Measurements from ENCODE around the gene TMEM131L.

The TMEM131L gene

DNA sequence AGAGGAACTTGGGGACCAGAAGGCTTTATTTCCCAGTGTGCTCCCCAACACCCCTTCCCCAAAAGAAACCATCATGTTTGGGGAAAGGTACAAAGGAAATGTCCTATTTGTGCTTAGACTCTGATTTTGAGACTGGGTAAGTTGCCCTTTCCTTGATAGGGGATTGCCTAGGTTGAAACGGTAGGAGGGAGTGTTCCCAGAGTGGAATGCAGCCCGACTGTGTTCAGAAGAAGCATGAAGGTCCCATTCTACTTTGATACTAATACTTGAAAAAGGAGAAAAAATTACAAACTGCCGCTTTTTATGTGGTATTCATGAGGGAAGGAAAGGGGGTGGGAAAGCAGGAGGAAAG, 32.4 kb upstream of the TMEM131L start:
- H3K4me3 ChIP-seq (ENCODE audit: low read depth, low read length): no peak overlapping the region

DNA sequence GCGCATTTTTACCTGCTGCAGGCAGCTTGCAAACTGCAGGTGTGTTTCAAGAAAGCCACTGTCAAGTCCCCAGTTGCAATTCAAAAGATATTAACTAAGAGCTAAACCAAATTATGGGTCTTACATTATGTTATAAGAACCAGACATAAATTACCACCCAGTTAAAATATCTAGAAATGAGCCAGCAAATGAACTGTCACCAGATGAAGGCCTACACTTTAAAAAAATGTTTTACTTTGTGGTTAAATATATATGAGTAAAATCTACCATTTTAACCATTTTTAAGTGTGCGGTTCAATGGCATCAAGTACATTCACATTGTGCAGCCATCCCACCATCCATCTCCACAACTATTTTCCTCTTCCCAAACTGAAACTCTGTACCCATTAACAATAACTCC, 32.0 kb upstream of the TMEM131L start:
- TF ChIP-seq, protein P1, sequence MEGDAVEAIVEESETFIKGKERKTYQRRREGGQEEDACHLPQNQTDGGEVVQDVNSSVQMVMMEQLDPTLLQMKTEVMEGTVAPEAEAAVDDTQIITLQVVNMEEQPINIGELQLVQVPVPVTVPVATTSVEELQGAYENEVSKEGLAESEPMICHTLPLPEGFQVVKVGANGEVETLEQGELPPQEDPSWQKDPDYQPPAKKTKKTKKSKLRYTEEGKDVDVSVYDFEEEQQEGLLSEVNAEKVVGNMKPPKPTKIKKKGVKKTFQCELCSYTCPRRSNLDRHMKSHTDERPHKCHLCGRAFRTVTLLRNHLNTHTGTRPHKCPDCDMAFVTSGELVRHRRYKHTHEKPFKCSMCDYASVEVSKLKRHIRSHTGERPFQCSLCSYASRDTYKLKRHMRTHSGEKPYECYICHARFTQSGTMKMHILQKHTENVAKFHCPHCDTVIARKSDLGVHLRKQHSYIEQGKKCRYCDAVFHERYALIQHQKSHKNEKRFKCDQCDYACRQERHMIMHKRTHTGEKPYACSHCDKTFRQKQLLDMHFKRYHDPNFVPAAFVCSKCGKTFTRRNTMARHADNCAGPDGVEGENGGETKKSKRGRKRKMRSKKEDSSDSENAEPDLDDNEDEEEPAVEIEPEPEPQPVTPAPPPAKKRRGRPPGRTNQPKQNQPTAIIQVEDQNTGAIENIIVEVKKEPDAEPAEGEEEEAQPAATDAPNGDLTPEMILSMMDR (IDR thresholded peaks at IDR 0.05; ENCODE audit: low read depth, low read length): no peak
- H3K4me3 ChIP-seq (ENCODE audit: low read depth, low read length): no peak overlapping the region

More for the DNA sequence above, 32.4 kb upstream of the TMEM131L start:
- TF ChIP-seq, protein P1 (IDR thresholded peaks at IDR 0.05; ENCODE audit: low read depth, low read length): no peak

DNA sequence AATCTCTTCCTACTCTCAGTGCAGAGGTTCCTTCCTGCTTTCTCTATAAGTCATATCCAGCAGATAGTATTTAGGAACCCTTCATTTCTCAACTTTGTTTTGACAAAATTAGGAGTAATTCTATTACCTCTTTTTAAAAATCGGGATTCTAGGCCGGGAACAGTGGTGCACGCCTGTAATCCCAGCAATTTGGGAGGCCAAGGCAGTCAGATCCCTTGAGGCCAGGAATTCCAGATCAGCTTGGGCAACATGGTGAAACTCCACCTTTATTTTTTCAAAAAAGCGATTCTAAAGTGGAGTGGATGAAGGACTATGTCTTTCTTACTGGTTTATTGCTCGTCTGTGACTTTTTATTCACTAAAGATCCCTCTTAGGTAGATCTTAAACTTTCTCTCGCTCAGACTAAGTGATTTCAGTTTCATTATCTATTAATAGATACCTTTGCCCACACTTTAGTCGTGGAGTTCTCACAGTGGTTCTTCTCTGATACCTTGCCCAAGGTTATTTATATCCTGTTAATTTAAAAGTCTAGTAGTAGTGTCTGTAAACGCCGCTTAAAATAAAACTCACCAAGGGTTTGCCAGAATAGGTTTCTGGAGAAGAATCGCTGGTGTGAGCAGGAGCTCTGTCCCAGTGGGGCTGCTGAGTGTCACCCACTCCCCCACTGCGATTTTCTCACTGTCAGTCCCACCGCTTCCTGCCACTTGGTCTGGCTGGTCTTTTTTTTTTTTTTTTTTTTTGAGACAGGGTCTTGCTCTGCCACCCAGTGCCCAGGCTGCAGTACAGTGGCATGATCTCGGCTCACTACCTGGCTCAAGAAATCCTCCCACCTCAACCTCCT, 27.0 kb upstream of the TMEM131L start:
- H3K4me3 ChIP-seq (ENCODE audit: low read depth, low read length): no peak overlapping the region
- TF ChIP-seq, protein P1 (IDR thresholded peaks at IDR 0.05; ENCODE audit: low read depth, low read length): no peak

DNA sequence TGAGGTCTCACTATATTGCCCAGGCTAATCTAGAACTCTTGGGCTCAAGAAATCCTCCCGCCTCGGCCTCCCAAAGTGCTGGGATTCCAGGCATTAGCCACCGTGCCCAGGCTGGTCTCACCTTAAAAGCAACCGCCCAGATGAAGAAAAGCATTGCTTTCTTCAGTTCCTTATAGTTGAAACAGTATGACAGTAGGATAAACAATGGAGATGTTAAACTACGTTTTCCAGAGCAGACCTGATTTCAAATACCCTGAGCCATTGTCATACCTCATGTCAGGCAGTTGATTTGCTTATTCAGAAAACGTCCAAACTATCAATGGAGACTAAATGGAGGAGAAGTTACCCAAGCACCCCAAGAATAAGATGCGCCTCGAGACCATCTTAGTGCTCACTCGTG, 26.3 kb upstream of the TMEM131L start:
- no peak overlapping the region for H3K4me3 ChIP-seq (ENCODE audit: low read depth, low read length)

DNA sequence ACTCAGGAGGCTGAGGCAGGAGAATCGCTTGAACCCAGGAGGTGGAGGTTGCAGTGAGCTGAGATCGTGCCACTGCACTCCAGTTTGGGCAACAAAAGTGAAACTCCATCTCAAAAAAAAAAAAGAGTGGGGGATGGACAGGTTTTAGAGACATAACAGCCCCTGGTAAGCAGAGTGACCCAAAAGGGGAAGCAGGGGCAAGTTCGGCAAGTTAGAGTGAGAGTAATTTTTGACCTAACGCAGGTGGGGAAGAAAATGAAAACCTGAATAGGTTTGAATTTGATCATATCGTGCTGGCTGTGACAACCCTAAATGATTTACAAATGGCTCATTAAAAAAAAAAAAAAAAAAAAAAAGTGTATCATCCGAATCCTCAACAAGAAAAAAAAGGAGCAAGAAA, 25.7 kb upstream of the TMEM131L start:
- TF ChIP-seq, protein P1 (IDR thresholded peaks at IDR 0.05; ENCODE audit: low read depth, low read length): no peak
- H3K4me3 ChIP-seq (ENCODE audit: low read depth, low read length): no peak overlapping the region

More for the DNA sequence above, 26.3 kb upstream of the TMEM131L start:
- TF ChIP-seq, protein P1 (IDR thresholded peaks at IDR 0.05; ENCODE audit: low read depth, low read length): no peak

DNA sequence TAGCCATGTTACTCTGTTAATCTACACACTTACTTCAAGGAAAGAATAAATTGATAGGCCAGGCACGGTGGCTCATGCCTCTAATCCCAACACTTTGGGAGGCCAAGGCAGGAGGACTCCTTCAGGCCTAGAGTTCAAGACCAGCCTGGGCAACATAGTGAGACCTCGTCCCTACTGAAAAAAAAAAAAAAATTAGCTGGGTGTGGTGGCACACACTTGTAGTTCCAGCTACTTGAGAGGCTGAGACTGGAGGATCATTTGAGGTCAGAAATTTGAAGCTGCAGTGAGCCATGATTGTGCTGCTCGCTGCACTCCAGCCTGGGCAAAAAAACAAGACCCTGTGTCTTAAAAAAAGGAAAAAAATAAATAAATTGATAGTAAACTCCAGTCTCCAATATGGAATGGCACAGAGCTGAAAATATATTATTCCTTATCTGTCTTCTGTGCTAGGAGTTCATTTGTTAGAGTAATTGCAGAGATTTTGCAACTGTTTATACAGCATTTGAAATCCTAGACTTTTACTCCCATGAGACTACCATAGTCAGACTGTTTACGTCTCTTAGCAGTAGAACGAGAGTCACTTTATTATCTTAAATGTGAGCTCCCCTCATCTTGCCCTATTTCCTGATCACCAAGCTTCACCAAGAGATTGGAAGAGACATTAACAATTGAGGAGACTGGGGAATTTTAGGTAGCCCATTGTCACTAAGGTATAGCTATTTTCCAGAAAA, 18.8 kb upstream of the TMEM131L start:
- TF ChIP-seq, protein P1 (IDR thresholded peaks at IDR 0.05; ENCODE audit: low read depth, low read length): no peak
- H3K4me3 ChIP-seq (ENCODE audit: low read depth, low read length): peak overlapping the region; percentile 29
